Measurements from ENCODE around the gene HTR1A. TPM values are rescaled to one million over a fixed set of nuclear protein-coding genes. Genes with fewer than 3 reads are reported as not detected.

Gene HTR1A
- total and polyA plus RNA-seq, 2 of the 4 experiments (the other 2 are of a cell fraction), result not detected

DNA sequence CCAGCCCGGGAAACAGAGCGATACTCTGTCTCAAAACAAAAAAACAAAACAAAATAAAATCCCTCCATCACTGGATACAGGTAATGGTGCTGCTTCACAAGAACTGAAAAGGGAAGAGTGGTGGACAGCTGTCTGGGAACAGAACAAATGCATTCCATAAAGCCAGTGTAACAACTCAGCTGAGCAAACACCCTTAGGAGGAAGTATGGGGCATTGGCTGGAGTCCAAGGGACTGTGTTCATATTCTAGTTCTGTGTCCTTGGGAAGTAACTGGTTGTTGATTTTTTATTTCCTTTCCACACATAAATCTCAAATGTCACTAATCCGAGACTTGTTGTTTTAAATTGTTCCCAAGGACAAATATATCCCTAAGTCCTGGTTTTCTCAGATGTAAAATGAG is 38.3 kb downstream of the HTR1A start:
- no peak overlapping the region for H3K56ac ChIP-seq (ENCODE audit: extremely low read depth, insufficient read depth, low read length)
- H2AK9ac ChIP-seq (replicated peaks; ENCODE audit: low read depth, low read length, poor library complexity), result no peak overlapping the region
- no TSS peak for BruUV-seq (replicated peaks)
- H3K18ac ChIP-seq (ENCODE audit: low read depth, low read length), result no peak overlapping the region
- H4K5ac ChIP-seq (ENCODE audit: low read depth, low read length), result no peak overlapping the region
- no peak overlapping the region for H4K91ac ChIP-seq (ENCODE audit: insufficient read depth, low read depth, low read length)
- no peaks in the 10 kb centered on the region for H3K4me1 ChIP-seq (ENCODE audit: control insufficient read depth, insufficient read depth, low read length)
- no peak overlapping the region for H2AK5ac ChIP-seq (ENCODE audit: low read depth, low read length)
- no peaks in the 10 kb centered on the region for H4K20me1 ChIP-seq (ENCODE audit: insufficient read depth, low read length)
- dilution Hi-C loops (cut with HindIII; ENCODE audit: low sequenced_read_pairs, unreplicated experiment) (no loop called here), intact Hi-C loops (cut with micrococcal nuclease) (no loop called here), in situ Hi-C loops (cut with MboI; ENCODE audit: low sequenced_read_pairs) (no loop called here)
- H3K27me3 ChIP-seq (ENCODE audit: control insufficient read depth, insufficient read depth, low read length), result no peaks in the 10 kb centered on the region
- no peak overlapping the region for H3K14ac ChIP-seq (replicated peaks; ENCODE audit: low read depth, low read length)
- no peak overlapping the region for H2BK20ac ChIP-seq (ENCODE audit: low read depth, low read length)
- H3K4me3 ChIP-seq (ENCODE audit: insufficient read depth, low read depth, low read length), result no peak overlapping the region
- ATAC-seq (ENCODE audit: low read depth) (no peak), DNase-seq (no peak)
- no peaks in the 10 kb centered on the region for H3K36me3 ChIP-seq (ENCODE audit: control insufficient read depth, insufficient read depth, low read length)
- H3K4ac ChIP-seq (ENCODE audit: low read depth, low read length), result no peak overlapping the region
- ChIA-PET CTCF (no interaction called here), POLR2A (ENCODE audit: unreplicated experiment) (no interaction called here)
- H3K9me1 ChIP-seq (ENCODE audit: insufficient read depth, low read length), result no peaks in the 10 kb centered on the region
- H2BK120ac ChIP-seq (ENCODE audit: low read depth, low read length), result no peak overlapping the region
- no CpG with 5 or more reads among the region's 3 CpGs for WGBS, 2 experiments (ENCODE audit: extremely low coverage in 2 of 2, insufficient read length in 1 of 2)
- TF ChIP-seq POLR2A (IDR thresholded peaks at IDR 0.05; ENCODE audit: low read depth, low read length) (no peak), CHD1 (IDR thresholded peaks at IDR 0.05; ENCODE audit: low read depth, low read length) (no peak), CEBPB (IDR thresholded peaks at IDR 0.05; ENCODE audit: low read depth, low read length) (no peak), MAFK (IDR thresholded peaks at IDR 0.05; ENCODE audit: low read depth, low read length) (no peak)
- TF ChIP-seq, protein P1, sequence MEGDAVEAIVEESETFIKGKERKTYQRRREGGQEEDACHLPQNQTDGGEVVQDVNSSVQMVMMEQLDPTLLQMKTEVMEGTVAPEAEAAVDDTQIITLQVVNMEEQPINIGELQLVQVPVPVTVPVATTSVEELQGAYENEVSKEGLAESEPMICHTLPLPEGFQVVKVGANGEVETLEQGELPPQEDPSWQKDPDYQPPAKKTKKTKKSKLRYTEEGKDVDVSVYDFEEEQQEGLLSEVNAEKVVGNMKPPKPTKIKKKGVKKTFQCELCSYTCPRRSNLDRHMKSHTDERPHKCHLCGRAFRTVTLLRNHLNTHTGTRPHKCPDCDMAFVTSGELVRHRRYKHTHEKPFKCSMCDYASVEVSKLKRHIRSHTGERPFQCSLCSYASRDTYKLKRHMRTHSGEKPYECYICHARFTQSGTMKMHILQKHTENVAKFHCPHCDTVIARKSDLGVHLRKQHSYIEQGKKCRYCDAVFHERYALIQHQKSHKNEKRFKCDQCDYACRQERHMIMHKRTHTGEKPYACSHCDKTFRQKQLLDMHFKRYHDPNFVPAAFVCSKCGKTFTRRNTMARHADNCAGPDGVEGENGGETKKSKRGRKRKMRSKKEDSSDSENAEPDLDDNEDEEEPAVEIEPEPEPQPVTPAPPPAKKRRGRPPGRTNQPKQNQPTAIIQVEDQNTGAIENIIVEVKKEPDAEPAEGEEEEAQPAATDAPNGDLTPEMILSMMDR (conservative IDR thresholded peaks at IDR 0.05; ENCODE audit: low read depth, low read length), result no peak
- no peak overlapping the region for H3K4me2 ChIP-seq (ENCODE audit: low read depth, low read length)
- no peak overlapping the region for H3K9ac ChIP-seq (ENCODE audit: low read depth, low read length)
- no peaks in the 10 kb centered on the region for H3K79me1 ChIP-seq (ENCODE audit: low read depth in 1 of 2, low read length in 2 of 2)
- no peak overlapping the region for H2BK5ac ChIP-seq (ENCODE audit: low read depth, low read length, poor library complexity, severe bottlenecking)
- H3K23ac ChIP-seq (ENCODE audit: low read depth, low read length), result no peak overlapping the region
- no peak overlapping the region for H4K8ac ChIP-seq (ENCODE audit: low read depth in 2 of 2, low read length in 2 of 2)
- peaks cover 2% of the 10 kb centered on the region; the same call in 1 of the 2 replicates for H3K9me3 ChIP-seq (ENCODE audit: control insufficient read depth, insufficient read depth, low read length)
- no peak overlapping the region for H2AFZ ChIP-seq (replicated peaks; ENCODE audit: low read length, poor library complexity)
- H2BK15ac ChIP-seq (ENCODE audit: low read depth, low read length), result no peak overlapping the region
- H3K27ac ChIP-seq (ENCODE audit: insufficient read depth, low read length), result no peak overlapping the region

All from IMR-90 (cell line).